EH (cell line): ENCODE results near the gene RAVER1.
"Not testable (repeated sequence)": the region's sequence is repeated elsewhere in the genome, so short reads cannot be mapped to it uniquely, and the experiment has no call there.

Experiments used
- DNase-seq: peaks from one replicate; pipeline ENCODE4 v3.0.0-alpha.2; 2015; ENCODE audit warnings: low read depth

RAVER1 gene, protein sequence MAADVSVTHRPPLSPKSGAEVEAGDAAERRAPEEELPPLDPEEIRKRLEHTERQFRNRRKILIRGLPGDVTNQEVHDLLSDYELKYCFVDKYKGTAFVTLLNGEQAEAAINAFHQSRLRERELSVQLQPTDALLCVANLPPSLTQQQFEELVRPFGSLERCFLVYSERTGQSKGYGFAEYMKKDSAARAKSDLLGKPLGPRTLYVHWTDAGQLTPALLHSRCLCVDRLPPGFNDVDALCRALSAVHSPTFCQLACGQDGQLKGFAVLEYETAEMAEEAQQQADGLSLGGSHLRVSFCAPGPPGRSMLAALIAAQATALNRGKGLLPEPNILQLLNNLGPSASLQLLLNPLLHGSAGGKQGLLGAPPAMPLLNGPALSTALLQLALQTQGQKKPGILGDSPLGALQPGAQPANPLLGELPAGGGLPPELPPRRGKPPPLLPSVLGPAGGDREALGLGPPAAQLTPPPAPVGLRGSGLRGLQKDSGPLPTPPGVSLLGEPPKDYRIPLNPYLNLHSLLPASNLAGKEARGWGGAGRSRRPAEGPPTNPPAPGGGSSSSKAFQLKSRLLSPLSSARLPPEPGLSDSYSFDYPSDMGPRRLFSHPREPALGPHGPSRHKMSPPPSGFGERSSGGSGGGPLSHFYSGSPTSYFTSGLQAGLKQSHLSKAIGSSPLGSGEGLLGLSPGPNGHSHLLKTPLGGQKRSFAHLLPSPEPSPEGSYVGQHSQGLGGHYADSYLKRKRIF

GRCh38 chr19:10332965-10333757, at the start of gene RAVER1:
Gene RAVER1, minus strand, starts transcription at chr19:10333529. Its CDS starts 22 bp downstream, at chr19:10333507.
- DNase-seq: peak; percentile 98

DNA sequence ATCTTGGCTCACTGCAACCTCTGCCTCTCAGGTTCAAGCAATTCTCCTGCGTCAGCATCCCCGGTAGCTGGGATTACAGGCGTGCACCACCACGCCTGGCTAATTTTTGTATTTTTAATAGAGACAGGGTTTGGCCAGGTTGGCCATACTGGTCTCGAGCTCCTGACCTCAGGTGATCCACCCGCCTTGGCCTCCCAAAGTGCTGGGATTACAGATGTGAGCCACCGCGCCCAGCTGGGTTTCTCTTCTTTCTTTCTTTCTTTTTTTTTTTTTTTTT, 49.8 kb upstream of the RAVER1 start:
- DNase-seq: not testable (repeated sequence)

- DNase-seq: peak; percentile 99
Observed at GRCh38 chr19:10380313-10381102, 47.2 kb upstream of the RAVER1 start, which contains the start of gene TYK2. Gene TYK2, minus strand, starts transcription at chr19:10380572. Its CDS starts 2,166 bp downstream, at chr19:10378406.

- no peak for DNase-seq
Observed at GRCh38 chr19:10379880-10380312, 46.6 kb upstream of the RAVER1 start.

DNA sequence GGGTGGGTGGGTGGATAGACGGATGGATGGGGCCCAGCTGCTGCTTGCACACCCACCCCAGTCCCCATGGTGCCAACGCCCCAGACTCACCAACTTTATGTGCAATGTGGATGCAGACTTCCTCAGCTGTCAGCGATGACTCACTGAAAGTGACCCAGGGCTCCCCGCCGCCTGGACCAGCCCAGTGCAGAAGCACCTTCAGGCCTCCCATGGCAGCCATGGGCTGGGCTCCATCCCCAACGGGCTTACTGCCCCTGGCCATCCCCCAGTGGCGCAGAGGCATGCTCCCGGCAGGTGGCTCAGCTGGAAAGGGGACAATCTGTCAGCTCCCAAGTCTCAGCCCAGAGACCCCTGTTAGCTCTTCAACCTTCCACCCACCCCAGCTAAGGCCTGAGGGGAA, 44.8 kb upstream of the RAVER1 start:
- DNase-seq: no peak

- not testable (repeated sequence) for DNase-seq
Observed at GRCh38 chr19:10377140-10377640, 43.9 kb upstream of the RAVER1 start.

GRCh38 chr19:10374931-10375330, 41.6 kb upstream of the RAVER1 start:
- DNase-seq: no peak

DNA sequence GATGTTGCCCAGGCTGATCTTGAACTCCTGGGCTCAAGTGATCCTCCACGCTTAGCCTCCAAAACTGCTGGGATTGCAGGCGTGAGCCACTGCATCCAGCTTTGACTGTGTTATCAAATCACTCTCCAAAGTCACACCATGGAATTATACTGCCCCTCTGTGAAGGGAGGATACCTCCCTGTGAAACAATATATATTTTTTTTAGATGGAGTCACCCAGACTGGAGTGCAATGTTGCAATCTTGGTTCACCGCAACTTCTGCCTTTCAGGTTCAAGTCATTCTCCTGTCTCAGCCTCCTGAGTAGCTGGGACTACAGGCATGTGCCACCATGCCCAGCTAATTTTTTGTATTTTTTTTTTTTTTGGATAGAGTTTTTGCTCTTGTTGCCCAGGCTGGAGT, 39.4 kb upstream of the RAVER1 start:
- DNase-seq: no peak

DNA sequence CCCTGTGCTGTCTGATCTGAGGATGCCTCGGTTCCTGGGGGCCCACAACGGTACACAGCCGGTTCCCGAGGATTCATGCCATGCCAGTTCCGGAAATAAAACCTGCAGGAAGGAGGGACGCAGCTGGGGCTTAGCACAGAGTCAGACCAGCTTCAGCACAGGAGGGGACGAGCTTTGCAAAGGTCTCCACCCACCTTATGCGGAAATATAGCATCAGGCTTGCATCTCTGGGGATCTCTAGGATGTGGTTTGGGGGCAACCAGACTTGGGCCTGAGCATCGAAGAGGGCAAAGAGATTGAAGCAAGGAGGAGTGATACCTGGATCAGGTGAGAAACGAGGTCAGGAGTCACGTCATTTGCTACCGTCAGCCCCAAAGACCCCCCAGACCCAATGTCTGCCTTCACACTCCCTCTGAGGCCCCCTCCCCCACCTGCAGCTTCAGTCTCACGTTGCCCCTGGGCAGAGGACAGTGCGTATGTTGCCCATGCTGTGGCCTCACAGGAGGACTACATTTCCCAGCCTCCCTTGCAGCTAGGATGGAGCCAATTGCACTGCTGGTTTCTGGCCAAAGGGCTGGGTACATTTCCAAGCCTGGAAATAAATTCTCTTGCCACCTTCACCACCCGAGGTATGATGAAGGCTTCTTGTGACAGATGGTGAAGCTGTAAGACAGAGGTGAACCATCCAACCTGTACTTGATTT, 34.9 kb upstream of the RAVER1 start:
- DNase-seq: peak; percentile 22

DNA sequence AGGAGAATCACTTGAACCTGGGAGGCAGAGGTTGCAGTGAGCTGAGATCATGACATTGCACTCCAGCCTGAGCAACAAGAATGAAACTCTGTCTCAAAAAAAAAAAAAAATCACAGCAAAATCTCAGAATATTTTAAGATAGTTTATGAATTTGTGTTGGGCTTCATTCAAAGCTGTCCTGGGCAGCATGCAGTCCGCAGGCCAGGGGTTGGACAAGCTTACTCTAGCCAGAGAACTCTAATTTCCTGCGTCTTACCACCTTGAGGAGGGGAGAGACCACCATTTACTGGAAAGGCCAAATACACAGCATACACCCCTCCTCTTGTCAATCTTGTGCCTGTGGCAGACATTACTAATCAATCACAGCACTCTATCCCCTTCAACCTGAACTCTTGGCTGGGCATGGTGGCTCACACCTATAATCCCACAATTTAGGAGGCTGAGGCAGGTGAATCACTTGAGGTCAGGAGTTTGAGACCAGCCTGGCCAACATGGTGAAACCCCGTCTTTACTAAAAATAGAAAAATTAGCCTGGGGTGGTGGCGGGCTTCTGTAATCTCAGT, 33.7 kb upstream of the RAVER1 start:
- not testable (repeated sequence) for DNase-seq

DNA sequence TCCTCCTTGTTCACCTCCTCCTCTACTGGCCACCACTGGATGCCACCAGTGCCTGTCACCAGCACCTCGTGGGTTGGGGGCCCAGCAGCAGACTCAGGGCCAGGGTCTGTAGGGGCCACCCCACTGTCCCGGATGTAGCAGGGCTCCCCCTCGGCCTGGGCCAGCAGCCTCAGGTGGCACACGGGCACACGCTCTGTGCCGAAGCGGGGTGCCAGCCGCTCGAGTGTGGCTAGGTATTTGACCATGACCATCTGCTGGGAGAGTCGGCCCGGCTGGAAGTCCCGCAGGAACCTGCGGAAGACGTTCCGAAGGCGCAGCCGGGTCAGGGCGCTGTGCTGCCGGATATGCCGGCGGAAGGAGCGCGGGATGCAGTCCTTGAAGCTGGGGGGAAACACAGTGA, 32.2 kb upstream of the RAVER1 start:
- DNase-seq: no peak

- no peak for DNase-seq
Observed at GRCh38 chr19:10364644-10365043, 31.3 kb upstream of the RAVER1 start.

DNA sequence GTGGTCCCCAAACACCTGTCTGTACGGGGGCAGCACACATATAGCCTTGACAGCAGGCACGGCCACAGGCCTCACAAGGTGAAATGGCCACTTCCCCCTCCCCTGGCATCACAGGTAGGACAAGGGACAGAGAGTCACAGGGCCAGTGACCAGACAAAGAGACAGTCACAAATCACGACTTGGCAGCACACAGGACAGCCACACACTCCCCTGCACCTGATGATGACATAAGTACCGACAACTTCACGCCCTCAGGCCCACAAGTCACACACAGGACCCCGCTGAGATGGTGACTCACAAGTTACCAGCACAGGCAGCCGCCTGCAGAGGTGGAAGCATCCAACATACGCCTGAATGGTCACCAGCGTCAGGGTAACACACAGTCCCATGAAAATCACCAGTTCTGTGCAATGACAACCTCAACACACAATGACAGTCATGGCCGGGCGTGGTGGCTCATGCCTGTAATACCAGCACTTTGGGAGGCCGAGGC, 30.5 kb upstream of the RAVER1 start:
- no peak for DNase-seq

- no peak for DNase-seq
Observed at GRCh38 chr19:10362259-10362658, 28.9 kb upstream of the RAVER1 start.

DNA sequence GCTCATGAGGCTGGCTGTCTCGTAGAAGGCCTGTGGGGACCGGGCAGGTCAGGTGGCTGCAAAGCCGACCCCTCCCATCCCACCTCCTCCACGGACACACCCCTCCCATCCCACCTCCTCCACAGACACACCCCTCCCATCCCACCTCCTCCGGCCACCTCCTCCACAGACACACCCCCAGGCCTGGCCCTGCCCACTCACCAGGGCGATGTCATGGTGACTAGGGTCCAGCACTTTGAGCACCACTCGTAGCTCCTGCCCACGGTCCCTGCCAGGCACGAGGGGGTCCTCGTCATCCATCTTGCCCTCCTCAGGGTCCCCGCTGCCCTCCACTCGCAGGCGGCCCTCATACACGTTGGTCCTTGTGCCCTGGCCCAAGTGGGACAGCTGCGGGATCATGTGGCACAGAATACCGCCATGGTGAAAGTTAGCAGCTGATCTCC, 28.3 kb upstream of the RAVER1 start:
- DNase-seq: no peak

- no peak for DNase-seq
Observed at GRCh38 chr19:10356431-10356830, 23.1 kb upstream of the RAVER1 start.

DNA sequence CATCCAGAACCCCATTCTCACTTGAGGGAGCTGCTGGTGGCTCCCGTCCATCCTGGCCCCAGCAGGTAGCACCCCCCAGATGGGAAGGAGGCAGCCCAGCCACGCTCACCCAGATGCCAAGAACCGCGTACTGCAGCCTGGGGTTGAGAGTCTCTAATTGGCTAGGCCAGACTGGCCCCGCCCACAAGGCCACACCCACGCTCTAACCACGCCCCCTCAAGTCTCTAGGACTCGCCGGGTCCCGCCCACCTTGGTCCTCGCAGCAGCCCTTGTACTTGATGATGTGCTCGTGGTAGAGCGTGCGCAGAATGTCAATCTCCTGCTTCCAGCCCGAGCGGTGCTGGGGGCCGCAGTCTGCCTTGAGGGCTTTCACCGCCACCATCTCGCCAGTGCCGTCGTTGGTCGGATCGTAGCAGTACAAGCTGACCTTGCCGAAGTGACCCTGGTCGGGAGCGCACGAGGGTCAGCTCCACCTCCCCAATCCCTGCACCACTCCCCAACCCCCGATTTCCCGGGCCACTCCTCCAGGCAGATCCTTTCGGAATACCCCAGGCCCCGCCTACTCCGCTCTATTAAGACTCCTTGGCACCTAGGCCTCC, 20.6 kb upstream of the RAVER1 start:
- DNase-seq: peak; percentile 19

GRCh38 chr19:10352764-10353671, 19.7 kb upstream of the RAVER1 start:
- no peak for DNase-seq

DNA sequence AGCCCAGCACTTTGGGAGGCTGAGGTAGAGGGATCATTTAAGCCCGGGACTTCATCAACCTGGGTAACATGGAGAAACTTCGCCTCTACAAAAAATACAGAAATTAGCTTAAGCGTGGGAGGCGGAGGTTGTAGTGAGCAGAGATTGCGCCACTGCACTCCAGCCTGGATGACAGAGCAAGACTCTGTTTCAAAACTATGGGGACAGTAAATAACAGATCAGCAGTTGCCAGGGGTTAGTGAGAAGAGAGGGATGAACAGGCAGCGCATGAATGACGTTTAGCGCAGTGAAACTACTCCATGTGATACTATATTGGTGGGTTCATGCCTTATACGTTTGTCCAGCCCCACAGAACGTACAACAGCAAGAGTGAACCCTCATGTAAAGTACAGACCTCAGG, 13.2 kb upstream of the RAVER1 start:
- peak; percentile 19 for DNase-seq
